HG02623 (cell line): ENCODE data around the gene CCR2.

Source experiments
- ATAC-seq: cut with Tn5 transposase; IDR thresholded peaks from one replicate; pipeline ENCODE4 v1.9.1; 2021; ENCODE audit warnings: moderate library complexity; ENCODE audit not compliant: unreplicated experiment

CCR2 gene

DNA sequence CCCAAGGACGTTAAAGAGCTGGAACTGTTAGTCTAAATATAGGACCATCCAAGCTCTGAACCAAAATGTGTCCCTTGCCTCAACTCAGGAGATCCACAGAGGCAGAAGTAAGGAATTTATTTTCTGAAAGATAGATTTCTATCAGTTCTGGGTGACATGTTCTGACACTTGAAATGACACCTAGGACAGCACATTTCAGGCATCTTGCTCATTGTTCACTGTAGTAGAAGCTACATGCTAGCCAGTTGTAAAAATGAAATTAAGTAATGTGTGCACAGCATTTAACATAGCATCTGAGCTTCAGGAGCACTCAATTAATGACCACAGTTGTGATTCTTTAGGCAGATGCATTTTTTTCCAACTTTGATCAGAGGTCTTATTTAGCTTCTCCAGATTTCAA is 567 bp downstream of the CCR2 start:
- ATAC-seq = no peak

DNA sequence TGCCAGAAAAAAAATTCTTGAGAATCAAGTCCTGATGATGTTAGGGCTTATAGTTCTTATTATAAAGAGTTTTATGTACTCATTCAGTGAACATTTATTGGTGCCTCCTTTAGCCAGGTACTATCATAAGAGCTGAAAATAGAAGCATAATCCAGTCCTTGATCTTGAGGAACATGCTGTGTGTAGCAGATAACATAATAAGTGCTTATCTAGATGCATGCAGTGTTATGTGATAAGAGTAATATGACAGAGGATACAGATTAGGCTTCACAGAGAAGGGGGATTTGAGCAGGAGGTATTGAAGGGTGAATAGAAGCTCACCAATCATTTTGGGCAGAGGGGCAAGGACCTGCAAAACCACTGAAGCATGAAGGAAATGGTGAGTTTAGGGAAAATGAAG is 1.1 kb downstream of the CCR2 start:
- no peak for ATAC-seq

DNA sequence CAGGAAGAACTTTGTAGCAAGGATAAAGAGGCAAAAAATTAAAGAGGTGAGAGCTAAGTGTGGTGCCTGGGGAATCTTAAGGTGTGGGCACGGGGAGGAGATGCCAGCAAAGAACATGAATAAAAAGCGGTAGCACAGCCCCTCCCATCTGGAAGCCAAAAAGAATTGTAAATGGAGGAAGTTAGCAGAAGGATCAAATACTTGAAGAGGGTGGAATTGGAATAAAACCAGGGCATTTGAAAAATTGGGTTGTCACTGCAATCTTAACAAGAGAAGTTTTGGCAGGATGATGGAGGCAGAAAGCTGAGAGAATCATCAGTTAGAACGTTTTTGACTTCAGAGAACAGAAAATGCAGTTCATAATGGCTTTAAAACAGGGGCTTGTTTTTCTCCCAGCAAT is 2.4 kb downstream of the CCR2 start:
- ATAC-seq = no peak

DNA sequence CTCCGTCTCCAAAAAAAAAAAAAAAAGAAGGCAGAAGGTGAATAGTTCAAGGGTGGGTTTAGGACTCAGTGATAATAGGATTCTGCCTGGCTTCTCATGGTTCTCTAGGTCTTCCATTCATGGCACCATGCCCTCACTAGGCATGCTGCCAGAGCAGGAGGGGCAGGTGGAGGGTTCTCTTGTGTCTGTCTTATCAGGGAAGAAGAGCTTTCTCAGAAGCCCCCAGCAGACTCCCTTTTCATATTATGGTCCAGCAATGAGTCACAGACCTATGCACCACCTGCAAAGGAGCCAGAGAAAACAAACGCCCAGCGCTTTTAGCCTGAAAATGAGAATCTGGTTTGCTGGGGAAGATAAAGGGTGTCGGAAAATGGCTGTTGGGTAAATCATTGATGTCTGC is 3.0 kb downstream of the CCR2 start:
- no peak for ATAC-seq

DNA sequence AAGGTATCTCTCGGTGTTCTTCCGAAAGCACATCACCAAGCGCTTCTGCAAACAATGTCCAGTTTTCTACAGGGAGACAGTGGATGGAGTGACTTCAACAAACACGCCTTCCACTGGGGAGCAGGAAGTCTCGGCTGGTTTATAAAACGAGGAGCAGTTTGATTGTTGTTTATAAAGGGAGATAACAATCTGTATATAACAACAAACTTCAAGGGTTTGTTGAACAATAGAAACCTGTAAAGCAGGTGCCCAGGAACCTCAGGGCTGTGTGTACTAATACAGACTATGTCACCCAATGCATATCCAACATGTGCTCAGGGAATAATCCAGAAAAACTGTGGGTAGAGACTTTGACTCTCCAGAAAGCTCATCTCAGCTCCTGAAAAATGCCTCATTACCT is 4.6 kb downstream of the CCR2 start:
- ATAC-seq = no peak

DNA sequence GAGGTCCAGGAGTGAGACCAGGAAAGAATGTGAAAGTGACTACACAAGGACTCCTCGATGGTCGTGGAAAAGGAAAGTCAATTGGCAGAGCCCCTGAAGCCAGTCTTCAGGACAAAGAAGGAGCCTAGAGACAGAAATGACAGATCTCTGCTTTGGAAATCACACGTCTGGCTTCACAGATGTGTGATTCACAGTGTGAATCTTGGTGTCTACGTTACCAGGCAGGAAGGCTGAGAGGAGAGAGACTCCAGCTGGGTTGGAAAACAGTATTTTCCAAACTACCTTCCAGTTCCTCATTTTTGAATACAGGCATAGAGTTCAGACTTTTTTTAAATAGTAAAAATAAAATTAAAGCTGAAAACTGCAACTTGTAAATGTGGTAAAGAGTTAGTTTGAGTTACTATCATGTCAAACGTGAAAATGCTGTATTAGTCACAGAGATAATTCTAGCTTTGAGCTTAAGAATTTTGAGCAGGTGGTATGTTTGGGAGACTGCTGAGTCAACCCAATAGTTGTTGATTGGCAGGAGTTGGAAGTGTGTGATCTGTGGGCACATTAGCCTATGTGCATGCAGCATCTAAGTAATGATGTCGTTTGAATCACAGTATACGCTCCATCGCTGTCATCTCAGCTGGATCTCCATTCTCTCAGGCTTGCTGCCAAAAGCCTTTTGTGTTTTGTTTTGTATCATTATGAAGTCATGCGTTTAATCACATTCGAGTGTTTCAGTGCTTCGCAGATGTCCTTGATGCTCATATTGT is 6.0 kb downstream of the CCR2 start:
- ATAC-seq = no peak

DNA sequence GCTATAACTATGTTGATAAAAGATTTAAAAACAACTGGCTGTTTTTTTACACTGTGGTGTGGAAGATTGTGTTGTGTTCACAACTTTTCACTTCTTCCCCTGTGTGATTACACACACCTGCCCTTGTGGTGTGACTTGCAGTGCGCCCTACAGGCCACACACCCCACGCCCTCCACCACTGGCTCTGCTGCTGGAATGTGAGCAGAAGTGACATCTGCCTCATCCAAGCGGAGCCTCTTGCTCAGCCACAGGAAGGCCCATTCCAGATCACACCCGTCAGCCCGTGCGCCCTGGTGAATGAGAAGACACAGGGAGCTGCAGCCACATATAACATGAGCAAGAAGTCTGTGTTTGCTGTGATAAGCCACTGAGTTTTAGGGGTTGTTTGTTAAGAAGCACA is 7.0 kb downstream of the CCR2 start:
- ATAC-seq = no peak

DNA sequence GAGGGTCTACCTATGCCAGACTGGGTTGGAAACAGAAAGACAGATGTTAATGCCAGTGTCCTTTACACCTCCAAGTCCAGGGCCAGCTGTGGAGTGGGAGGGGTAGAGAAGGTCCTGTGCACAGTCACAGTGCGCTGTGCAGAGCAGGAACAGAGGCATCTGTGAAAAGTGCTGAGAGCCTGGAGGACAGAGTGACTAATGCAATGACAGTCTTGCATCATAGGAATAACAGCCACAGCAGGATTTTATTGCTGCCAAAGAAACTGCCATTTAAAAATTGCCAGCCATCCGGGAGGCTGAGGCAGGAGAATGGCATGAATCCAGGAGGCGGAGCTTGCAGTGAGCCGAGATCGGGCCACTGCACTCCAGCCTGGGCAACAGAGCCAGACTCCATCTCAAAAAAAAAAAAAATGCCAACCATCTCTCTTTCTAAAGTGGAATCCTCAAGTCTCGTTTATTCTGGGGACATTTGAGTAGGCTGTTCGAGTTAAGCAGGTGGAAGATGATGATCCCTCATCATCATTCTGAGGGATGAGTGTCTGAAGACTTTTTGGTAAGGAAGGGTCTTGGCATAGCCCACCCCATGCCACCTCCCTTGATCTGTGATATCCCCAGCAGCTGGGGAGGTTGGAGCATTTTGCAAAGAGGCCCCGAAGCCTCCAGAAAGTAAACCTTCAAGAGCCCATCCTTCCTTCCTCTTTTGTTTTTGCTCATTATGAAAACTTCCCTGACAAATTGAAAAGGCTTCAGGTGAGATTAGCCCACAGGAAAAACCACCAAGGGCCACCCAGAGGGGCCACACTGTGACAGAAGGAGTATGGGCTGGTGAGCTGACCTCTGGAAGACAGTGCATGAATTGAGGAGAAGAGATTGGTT is 7.7 kb downstream of the CCR2 start:
- ATAC-seq = no peak

DNA sequence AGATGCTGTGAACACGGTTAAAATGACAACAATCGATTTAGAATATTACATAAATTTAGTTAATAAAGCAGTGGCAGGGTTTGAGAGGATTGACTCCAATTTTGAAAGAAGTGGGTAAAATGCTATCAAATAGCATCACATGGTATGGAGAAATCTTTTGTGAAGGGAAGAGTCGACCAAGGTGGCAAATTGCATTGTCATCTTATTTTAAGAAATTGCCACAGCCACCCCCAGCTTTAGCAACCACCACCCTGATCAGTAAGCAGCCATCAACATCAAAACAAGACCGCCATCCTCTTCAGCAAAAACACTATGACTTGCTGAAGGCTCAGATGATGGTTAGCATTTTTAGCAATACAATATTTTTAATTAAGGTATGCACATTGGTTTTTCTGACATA is 11.1 kb downstream of the CCR2 start:
- ATAC-seq = no peak

DNA sequence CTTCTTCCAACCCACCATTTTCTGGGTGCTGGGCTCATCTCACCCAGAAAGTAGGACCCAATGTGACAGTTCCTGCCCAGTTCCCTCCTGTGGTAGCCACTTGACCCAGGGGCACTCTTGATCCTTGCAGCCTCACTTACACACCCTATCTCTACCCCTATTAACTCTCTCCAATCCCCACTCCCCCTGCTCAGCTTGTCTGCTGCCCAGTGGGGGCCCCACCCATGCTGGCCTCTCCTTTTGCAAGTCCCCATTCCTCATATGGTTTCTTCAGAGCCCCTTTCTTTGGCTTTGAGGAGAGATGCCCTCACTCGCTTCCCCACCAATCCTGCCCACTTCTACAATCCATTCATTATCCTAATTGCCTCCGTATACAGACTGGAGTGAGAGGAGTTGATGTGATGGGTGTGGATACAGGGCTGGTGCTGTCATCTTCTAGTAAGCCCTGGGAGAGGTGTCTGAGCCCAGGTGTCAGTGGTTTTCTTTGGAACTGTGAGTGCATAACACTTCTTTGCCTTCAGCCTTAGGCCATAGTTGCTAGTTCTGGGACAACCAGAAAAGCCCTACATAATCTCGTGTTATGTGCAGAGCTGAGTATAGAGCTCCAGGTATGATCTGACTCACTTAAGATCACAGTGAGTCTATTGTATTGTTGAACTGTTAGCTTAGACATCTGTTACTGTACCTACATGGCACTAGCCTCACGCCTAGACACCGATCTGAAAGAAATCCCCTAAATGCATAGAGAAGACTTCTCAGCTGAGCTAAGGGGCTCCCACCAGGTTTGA is 12.0 kb downstream of the CCR2 start:
- no peak for ATAC-seq

DNA sequence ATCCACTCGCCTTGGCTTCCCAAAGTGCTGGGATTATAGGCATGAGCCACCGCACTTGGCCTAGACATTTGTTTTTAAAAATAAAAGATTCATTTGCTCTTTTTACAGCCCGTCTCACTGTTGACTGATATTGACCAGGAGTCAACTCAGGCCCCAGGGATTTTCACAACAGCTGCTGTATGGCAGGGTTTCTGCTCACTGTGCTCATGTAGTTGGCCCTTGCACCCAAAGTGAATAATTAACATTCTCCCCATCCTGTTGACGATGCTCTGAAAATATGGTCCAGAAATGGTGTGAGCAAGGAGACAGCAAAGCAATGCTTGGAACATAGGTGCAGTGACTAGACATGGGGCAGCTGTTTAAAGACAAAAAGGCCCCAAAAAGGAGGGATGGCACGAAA is 13.9 kb downstream of the CCR2 start:
- no peak for ATAC-seq

DNA sequence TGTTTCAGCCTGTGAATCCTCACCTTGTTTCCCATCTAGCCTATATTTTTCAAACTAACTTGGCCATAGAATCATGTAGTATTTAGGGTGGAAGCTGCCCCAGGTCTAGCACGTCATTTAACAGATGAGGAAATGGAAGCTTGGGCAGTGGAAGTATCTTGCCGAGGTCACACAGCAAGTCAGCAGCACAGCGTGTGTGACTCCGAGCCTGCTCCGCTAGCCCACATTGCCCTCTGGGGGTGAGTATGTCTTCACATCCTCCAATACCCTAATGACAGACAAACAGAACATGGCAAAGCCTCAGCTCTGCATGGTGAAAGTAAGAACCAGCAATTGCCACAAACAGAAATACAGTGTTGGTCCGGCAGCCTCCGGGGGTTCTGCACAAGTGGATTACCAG is 14.7 kb downstream of the CCR2 start:
- ATAC-seq = no peak

DNA sequence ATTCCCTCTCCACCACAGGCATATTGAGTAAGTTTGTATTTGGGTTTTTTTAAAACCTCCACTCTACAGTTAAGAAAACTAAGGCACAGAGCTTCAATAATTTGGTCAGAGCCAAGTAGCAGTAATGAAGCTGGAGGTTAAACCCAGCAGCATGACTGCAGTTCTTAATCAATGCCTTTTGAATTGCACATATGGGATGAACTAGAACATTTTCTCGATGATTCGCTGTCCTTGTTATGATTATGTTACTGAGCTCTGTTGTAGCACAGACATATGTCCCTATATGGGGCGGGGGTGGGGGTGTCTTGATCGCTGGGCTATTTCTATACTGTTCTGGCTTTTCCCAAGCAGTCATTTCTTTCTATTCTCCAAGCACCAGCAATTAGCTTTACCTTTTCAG is 15.2 kb downstream of the CCR2 start:
- no peak for ATAC-seq

DNA sequence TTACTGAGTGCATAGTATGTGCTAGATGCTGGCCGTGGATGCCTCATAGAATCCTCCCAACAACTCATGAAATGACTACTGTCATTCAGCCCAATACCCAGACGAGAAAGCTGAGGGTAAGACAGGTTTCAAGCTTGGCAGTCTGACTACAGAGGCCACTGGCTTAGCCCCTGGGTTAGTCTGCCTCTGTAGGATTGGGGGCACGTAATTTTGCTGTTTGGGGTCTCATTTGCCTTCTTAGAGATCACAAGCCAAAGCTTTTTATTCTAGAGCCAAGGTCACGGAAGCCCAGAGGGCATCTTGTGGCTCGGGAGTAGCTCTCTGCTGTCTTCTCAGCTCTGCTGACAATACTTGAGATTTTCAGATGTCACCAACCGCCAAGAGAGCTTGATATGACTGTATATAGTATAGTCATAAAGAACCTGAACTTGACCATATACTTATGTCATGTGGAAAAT is 15.8 kb downstream of the CCR2 start:
- ATAC-seq = peak; percentile 55

DNA sequence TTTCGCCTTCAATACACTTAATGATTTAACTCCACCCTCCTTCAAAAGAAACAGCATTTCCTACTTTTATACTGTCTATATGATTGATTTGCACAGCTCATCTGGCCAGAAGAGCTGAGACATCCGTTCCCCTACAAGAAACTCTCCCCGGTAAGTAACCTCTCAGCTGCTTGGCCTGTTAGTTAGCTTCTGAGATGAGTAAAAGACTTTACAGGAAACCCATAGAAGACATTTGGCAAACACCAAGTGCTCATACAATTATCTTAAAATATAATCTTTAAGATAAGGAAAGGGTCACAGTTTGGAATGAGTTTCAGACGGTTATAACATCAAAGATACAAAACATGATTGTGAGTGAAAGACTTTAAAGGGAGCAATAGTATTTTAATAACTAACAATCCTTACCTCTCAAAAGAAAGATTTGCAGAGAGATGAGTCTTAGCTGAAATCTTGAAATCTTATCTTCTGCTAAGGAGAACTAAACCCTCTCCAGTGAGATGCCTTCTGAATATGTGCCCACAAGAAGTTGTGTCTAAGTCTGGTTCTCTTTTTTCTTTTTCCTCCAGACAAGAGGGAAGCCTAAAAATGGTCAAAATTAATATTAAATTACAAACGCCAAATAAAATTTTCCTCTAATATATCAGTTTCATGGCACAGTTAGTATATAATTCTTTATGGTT is 17.1 kb downstream of the CCR2 start, which contains the start of gene CCR5:
Gene CCR5 (plus strand): TSS at position 108 of the 680 bp plus-strand sequence. CDS start 1,957 bp downstream, outside the sequence.
- ATAC-seq = no peak

DNA sequence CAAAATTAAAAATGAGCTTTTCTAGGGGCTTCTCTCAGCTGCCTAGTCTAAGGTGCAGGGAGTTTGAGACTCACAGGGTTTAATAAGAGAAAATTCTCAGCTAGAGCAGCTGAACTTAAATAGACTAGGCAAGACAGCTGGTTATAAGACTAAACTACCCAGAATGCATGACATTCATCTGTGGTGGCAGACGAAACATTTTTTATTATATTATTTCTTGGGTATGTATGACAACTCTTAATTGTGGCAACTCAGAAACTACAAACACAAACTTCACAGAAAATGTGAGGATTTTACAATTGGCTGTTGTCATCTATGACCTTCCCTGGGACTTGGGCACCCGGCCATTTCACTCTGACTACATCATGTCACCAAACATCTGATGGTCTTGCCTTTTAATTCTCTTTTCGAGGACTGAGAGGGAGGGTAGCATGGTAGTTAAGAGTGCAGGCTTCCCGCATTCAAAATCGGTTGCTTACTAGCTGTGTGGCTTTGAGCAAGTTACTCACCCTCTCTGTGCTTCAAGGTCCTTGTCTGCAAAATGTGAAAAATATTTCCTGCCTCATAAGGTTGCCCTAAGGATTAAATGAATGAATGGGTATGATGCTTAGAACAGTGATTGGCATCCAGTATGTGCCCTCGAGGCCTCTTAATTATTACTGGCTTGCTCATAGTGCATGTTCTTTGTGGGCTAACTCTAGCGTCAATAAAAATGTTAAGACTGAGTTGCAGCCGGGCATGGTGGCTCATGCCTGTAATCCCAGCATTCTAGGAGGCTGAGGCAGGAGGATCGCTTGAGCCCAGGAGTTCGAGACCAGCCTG is 17.8 kb downstream of the CCR2 start:
- ATAC-seq = no peak

DNA sequence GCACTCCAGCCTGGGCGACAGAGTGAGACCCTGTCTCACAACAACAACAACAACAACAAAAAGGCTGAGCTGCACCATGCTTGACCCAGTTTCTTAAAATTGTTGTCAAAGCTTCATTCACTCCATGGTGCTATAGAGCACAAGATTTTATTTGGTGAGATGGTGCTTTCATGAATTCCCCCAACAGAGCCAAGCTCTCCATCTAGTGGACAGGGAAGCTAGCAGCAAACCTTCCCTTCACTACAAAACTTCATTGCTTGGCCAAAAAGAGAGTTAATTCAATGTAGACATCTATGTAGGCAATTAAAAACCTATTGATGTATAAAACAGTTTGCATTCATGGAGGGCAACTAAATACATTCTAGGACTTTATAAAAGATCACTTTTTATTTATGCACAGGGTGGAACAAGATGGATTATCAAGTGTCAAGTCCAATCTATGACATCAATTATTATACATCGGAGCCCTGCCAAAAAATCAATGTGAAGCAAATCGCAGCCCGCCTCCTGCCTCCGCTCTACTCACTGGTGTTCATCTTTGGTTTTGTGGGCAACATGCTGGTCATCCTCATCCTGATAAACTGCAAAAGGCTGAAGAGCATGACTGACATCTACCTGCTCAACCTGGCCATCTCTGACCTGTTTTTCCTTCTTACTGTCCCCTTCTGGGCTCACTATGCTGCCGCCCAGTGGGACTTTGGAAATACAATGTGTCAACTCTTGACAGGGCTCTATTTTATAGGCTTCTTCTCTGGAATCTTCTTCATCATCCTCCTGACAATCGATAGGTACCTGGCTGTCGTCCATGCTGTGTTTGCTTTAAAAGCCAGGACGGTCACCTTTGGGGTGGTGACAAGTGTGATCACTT is 18.8 kb downstream of the CCR2 start:
- ATAC-seq = no peak

DNA sequence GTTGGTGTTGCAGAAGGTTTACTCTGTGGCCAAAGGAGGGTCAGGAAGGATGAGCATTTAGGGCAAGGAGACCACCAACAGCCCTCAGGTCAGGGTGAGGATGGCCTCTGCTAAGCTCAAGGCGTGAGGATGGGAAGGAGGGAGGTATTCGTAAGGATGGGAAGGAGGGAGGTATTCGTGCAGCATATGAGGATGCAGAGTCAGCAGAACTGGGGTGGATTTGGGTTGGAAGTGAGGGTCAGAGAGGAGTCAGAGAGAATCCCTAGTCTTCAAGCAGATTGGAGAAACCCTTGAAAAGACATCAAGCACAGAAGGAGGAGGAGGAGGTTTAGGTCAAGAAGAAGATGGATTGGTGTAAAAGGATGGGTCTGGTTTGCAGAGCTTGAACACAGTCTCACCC is 20.8 kb downstream of the CCR2 start:
- ATAC-seq = no peak

DNA sequence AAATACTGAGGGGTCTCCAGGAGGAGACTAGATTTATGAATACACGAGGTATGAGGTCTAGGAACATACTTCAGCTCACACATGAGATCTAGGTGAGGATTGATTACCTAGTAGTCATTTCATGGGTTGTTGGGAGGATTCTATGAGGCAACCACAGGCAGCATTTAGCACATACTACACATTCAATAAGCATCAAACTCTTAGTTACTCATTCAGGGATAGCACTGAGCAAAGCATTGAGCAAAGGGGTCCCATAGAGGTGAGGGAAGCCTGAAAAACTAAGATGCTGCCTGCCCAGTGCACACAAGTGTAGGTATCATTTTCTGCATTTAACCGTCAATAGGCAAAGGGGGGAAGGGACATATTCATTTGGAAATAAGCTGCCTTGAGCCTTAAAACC is 21.3 kb downstream of the CCR2 start:
- no peak for ATAC-seq
